Activated naive CD8-positive, alpha-beta T cell treated with anti-CD3 and anti-CD28 coated beads, Interleukin-2, amount 10 ng/mL, durations not matched to agents 7 days and 5 days (primary cell): ENCODE measurements around the gene OSGEP. TPM values are rescaled to one million over a fixed set of nuclear protein-coding genes. Genes with fewer than 3 reads are reported as not detected.

ENCODE experiments used
- ATAC-seq: fragments of 150-1000 bp; cut with Tn5 transposase; one replicate; pipeline ENCODE4 v1.10.0; 2021; ENCODE audit warnings: low read depth, moderate library complexity
- POLR2A ChIA-PET: fragments of 350-600 bp; sonication (Branson Sonifier 250); formaldehyde crosslinking; loops from one replicate; lab custom pipeline; 2021; ENCODE audit warnings: antibody characterized with exemption; lab: Charles Lee
- DNase-seq: peaks from one replicate; pipeline ENCODE4 v3.0.0; 2021
- H3K27ac Mint-ChIP-seq: one replicate; pipeline ENCODE4 v1.8.0; 2022; ENCODE audit warnings: mild to moderate bottlenecking, mixed read lengths
- H3K27me3 Mint-ChIP-seq: one replicate; pipeline ENCODE4 v1.8.0; 2022; ENCODE audit warnings: mild to moderate bottlenecking, moderate library complexity, mixed read lengths
- H3K36me3 Mint-ChIP-seq: one replicate; pipeline ENCODE4 v1.8.0; 2021; ENCODE audit warnings: mild to moderate bottlenecking, mixed read lengths
- H3K4me1 Mint-ChIP-seq: one replicate; pipeline ENCODE4 v1.8.0; 2021; ENCODE audit warnings: mixed read lengths
- H3K4me3 Mint-ChIP-seq: one replicate; pipeline ENCODE4 v1.8.0; 2022; ENCODE audit warnings: mild to moderate bottlenecking, moderate library complexity, mixed read lengths
- H3K9me3 Mint-ChIP-seq: one replicate; pipeline ENCODE4 v1.8.0; 2021; ENCODE audit warnings: mixed read lengths
- total RNA-seq, 2 experiments: library from RNA; stranded (reverse); gene quantifications; one replicate each; pipeline ENCODE4 v1.2.3, GENCODE V29; 2021

OSGEP gene
- total RNA-seq, 2 experiments from 2014 or later, result 63.5 to 65.3 TPM

GRCh38 chr14:20419419-20419818, 35.2 kb downstream of the OSGEP start:
- H3K9me3 Mint-ChIP-seq, result no peaks in the 10 kb centered on the region
- H3K27me3 Mint-ChIP-seq, result no peaks in the 10 kb centered on the region
- no peak overlapping the region for H3K4me3 Mint-ChIP-seq
- POLR2A ChIA-PET, result interaction anchor here (0.7 kb wide), 1 partner anchor 186 kb away, joined by 3 read pairs; no protein-coding TSS in a partner anchor
- peaks cover 12% of the 10 kb centered on the region for H3K4me1 Mint-ChIP-seq
- ATAC-seq (no peak), DNase-seq (no peak)
- H3K27ac Mint-ChIP-seq, result no peak overlapping the region
- H3K36me3 Mint-ChIP-seq, result no peaks in the 10 kb centered on the region

DNA sequence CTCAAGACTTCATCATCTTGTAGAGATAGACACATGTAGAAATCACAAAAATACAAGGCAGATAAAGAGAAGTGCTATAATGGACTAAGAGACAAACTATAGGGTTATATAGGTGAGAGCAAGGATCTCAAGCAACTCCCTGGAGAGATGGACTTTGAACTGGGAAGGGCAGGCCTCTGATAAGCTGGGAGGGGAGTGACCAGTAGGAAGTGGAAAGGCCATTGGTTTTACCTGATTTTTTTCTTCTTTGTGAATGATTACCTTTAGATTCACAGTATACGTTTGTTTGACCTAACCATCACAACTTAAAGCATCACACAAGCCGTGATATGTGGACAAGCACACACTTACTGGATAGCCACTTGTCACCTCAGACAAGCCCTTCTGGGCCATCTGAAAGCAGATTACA, 36.1 kb downstream of the OSGEP start:
- H3K27me3 Mint-ChIP-seq, result no peaks in the 10 kb centered on the region
- POLR2A ChIA-PET, result interaction anchor here (0.9 kb wide), 1 partner anchor 37 kb away, joined by 3 read pairs; the partner anchor contains the start of genes APEX1 and OSGEP

GRCh38 chr14:20417250-20418186, 37.1 kb downstream of the OSGEP start:
- POLR2A ChIA-PET, result interaction anchor here (0.7 to 1.2 kb wide), 3 partner anchors 11 to 782 kb away, joined by 3 to 10 read pairs (median 3); partner anchors contain the start of genes APEX1 and OSGEP
- H3K4me3 Mint-ChIP-seq, result no peak overlapping the region
- DNase-seq, result no peak

More for the DNA sequence above, 36.1 kb downstream of the OSGEP start:
- no peak overlapping the region for H3K27ac Mint-ChIP-seq
- peaks cover 18% of the 10 kb centered on the region for H3K4me1 Mint-ChIP-seq
- no peak overlapping the region for H3K4me3 Mint-ChIP-seq
- H3K9me3 Mint-ChIP-seq, result no peaks in the 10 kb centered on the region
- DNase-seq (no peak), ATAC-seq (no peak)
- H3K36me3 Mint-ChIP-seq, result no peaks in the 10 kb centered on the region

DNA sequence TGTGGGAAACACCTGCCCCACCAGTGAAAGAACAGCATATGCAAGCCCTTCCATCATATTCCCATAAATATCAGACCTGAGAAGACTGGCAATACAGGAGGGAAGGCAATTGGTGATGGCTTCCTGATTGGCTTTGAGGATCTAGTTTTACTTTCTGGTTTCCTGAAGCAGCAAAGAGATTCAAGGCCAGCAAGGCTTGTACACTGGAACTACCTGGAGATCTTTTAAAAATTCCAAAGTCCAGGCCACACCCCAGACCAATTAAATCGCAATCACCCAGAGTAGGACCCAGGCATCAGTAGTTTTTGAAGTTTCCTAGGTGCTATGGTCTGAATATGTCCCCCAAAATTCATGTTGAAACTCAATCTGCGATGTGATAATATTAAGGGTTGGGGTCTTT, 38.4 kb downstream of the OSGEP start:
- peak overlapping the region; percentile 51 for H3K4me3 Mint-ChIP-seq

More at GRCh38 chr14:20417250-20418186, 37.1 kb downstream of the OSGEP start:
- Mint-ChIP-seq H3K27me3 (no peaks in the 10 kb centered on the region), H3K27ac (no peak overlapping the region), H3K4me1 (peaks cover 18% of the 10 kb centered on the region), H3K9me3 (no peaks in the 10 kb centered on the region), H3K36me3 (no peaks in the 10 kb centered on the region)
- no peak for ATAC-seq

DNA sequence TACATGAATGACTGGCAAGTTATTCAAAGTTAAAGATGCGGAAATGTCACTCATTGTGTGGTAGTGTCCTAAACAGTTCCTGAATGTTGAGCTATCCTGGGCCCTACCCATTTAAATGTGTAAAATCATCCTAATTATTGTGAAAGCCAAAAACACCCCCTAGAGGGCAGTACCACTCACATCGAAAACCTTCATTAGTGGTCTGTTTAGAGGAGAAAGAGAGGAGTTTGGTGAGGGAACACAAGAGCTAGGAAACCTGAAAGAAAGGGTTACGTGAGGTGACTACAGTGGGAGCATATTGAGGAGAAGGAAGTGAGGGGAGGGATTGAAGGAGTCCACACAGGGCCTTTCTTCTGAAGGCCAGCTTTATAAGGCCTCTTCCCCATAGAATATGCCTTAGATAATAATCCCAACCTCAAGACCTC, 38.8 kb downstream of the OSGEP start:
- ATAC-seq, result peak; percentile 40
- peaks cover 4% of the 10 kb centered on the region for H3K36me3 Mint-ChIP-seq

More for the DNA sequence above, 38.4 kb downstream of the OSGEP start:
- no peak for DNase-seq
- no peaks in the 10 kb centered on the region for H3K27me3 Mint-ChIP-seq
- H3K9me3 Mint-ChIP-seq, result no peaks in the 10 kb centered on the region
- H3K36me3 Mint-ChIP-seq, result peaks cover 1% of the 10 kb centered on the region
- peak overlapping the region; percentile 87 for H3K27ac Mint-ChIP-seq
- peaks cover 27% of the 10 kb centered on the region for H3K4me1 Mint-ChIP-seq
- POLR2A ChIA-PET, result interaction anchor here (0.7 to 3.8 kb wide), 8 partner anchors 10 to 73 kb away, joined by 3 to 31 read pairs (median 4); partner anchors contain the start of genes APEX1, OSGEP, PARP2 and PNP
- no peak for ATAC-seq

GRCh38 chr14:20413744-20414082, 40.9 kb downstream of the OSGEP start:
- peak overlapping the region; percentile 99 for H3K27ac Mint-ChIP-seq
- H3K4me1 Mint-ChIP-seq, result peaks cover 39% of the 10 kb centered on the region
- H3K36me3 Mint-ChIP-seq, result peaks cover 6% of the 10 kb centered on the region
- POLR2A ChIA-PET, result interaction anchor here (0.9 to 3.8 kb wide), 8 partner anchors 15 to 217 kb away, joined by 3 to 31 read pairs (median 7); partner anchors contain the start of genes APEX1, OSGEP, PARP2 and PIP4P1
- DNase-seq (no peak), ATAC-seq (peak; percentile 59)
- H3K9me3 Mint-ChIP-seq, result no peaks in the 10 kb centered on the region
- peak overlapping the region; percentile 99 for H3K4me3 Mint-ChIP-seq
- H3K27me3 Mint-ChIP-seq, result no peaks in the 10 kb centered on the region

More for the DNA sequence above, 38.8 kb downstream of the OSGEP start:
- no peak for DNase-seq
- H3K4me1 Mint-ChIP-seq, result peaks cover 32% of the 10 kb centered on the region
- H3K4me3 Mint-ChIP-seq, result peak overlapping the region; percentile 51
- POLR2A ChIA-PET, result interaction anchor here (0.7 to 3.8 kb wide), 11 partner anchors 10 to 74 kb away, joined by 3 to 31 read pairs (median 4); partner anchors contain the start of genes APEX1, OSGEP, PARP2 and PNP
- H3K27me3 Mint-ChIP-seq, result no peaks in the 10 kb centered on the region
- H3K9me3 Mint-ChIP-seq, result no peaks in the 10 kb centered on the region
- H3K27ac Mint-ChIP-seq, result peak overlapping the region; percentile 87

DNA sequence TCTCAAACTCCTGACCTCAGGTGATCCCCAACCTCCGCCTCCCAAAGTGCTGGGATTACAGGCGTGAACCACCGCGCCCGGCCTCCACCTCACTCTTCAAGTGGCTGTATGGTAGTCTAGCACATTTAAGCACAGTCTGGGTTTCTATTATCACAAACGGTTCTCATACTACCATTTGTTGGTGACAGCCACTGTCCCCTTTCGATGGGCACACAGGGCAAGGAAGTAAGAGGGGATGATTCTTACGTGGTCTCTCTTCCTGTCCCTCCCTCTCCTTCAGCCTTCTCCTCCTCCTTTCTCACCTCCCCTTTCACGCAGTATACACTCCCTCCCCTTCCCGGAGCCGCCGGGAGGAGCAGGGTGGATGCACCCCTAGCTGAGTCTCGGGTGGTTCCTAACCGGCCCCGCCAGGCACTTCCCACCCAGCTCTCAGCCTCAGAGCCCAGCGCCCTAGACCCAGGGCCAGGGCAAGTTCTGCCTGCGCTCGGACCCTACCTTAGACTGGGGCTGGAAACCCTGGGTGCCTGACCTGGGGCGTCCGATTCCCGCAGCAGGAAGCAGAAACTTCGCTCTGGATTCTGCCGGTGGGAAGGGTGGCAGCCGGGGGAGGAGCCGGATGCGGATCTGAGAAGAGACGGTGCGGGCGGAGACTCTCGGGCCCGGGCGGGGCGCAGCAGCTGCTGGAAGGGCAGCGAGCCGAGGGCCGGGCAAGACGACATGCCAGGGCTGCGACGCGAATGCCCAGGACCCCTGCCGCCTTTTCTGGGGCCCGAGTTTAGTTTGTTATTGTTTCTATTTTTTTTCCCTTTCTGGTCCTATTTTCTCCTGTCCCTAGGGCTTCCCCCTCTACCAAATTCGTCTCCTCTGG, 41.5 kb downstream of the OSGEP start, which contains the start of gene TEP1:
TEP1 (minus strand) TSS at position 626 of the 868 bp plus-strand sequence. CDS start 5,062 bp downstream, outside the sequence.
- POLR2A ChIA-PET, result interaction anchor here (0.6 to 3.8 kb wide), 10 partner anchors 16 to 218 kb away, joined by 3 to 31 read pairs (median 4); partner anchors contain the start of genes APEX1, OSGEP, PARP2 and PIP4P1
- Mint-ChIP-seq H3K36me3 (peaks cover 7% of the 10 kb centered on the region), H3K9me3 (no peaks in the 10 kb centered on the region), H3K27ac (peak within 1 kb of the TSS; percentile 99), H3K27me3 (no peaks in the 10 kb centered on the region), H3K4me3 (peak within 1 kb of the TSS; percentile 99), H3K4me1 (peaks cover 38% of the 10 kb centered on the region)
- ATAC-seq, result peak; percentile 88
- DNase-seq, result peak; percentile 82

DNA sequence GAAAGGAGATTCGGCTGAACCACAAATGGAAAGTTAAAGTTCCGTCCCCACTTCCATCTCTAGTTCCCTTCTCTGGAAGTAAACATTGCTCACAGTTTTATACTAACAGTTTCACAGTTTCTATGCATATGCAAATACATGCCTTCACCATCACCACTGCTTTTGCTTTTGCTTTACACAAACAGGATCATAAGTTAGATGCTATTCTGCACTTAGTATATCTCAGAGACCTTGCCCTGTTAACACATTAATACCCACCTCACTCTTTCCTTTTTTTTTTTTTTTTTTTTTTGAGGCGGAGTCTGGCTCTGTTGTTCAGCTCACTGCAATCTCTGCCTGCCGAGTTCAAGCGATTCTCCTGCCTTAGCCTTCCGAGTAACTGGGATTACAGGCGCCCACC, 42.2 kb downstream of the OSGEP start:
- Mint-ChIP-seq H3K36me3 (peaks cover 11% of the 10 kb centered on the region), H3K4me1 (peaks cover 38% of the 10 kb centered on the region), H3K27me3 (no peaks in the 10 kb centered on the region), H3K9me3 (no peaks in the 10 kb centered on the region), H3K4me3 (peak overlapping the region; percentile 99), H3K27ac (peak overlapping the region; percentile 99)
- DNase-seq (no peak), ATAC-seq (peak; percentile 12)
- POLR2A ChIA-PET, result interaction anchor here (0.6 to 3.8 kb wide), 7 partner anchors 39 to 71 kb away, joined by 4 to 31 read pairs (median 9); partner anchors contain the start of genes APEX1, OSGEP, PARP2 and PIP4P1

- POLR2A ChIA-PET, result no interaction called here
- Mint-ChIP-seq H3K27ac (no peak overlapping the region), H3K4me1 (peaks cover 33% of the 10 kb centered on the region), H3K36me3 (peaks cover 31% of the 10 kb centered on the region), H3K27me3 (no peaks in the 10 kb centered on the region), H3K4me3 (no peak overlapping the region), H3K9me3 (no peaks in the 10 kb centered on the region)
- DNase-seq (no peak), ATAC-seq (no peak)
These were observed 45.4 kb downstream of the OSGEP start for GRCh38 chr14:20409226-20409625.

- Mint-ChIP-seq H3K4me3 (no peak overlapping the region), H3K27ac (no peak overlapping the region), H3K36me3 (peaks cover 50% of the 10 kb centered on the region), H3K27me3 (no peaks in the 10 kb centered on the region), H3K4me1 (peaks cover 19% of the 10 kb centered on the region), H3K9me3 (no peaks in the 10 kb centered on the region)
- ATAC-seq (no peak), DNase-seq (no peak)
- POLR2A ChIA-PET, result interaction anchor here (1.8 kb wide), 1 partner anchor 61 kb away, joined by 6 read pairs; the partner anchor contains the start of gene PARP2
These were observed 51.1 kb downstream of the OSGEP start for GRCh38 chr14:20403521-20403920.

DNA sequence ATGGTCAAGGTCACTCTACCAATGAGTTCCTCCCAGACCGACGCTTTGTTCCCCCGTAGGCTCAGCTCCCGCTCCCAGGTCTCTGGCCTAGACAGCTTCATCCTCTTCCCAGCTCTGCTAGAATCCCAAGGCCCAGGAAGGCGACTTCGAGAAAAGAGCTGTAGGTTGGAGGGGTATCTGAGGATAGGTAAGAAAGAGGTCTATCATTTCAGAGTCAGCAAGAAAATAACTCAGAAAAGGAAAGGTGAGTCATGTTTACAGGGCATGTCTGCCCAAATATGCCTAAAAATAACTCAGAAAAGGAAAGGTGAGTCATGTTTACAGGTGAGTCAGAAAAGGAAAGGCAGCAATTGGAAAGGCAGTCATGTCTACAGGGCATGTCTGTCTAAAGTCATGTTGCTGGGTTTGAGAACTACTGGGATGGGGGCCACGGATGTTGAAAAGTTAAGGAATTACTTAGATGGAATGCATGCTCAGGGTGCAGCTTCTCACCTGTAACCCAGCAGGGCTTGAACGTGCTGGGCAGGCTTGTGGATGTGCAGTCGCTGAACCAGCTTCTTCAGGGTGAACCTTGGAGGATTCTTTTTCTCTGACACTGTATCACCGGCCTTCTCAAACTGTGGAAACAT, 53.5 kb downstream of the OSGEP start:
- no peaks in the 10 kb centered on the region for H3K27me3 Mint-ChIP-seq
- peak overlapping the region; percentile 42 for H3K27ac Mint-ChIP-seq
- H3K4me1 Mint-ChIP-seq, result peaks cover 17% of the 10 kb centered on the region
- H3K36me3 Mint-ChIP-seq, result peaks cover 42% of the 10 kb centered on the region
- H3K9me3 Mint-ChIP-seq, result no peaks in the 10 kb centered on the region
- POLR2A ChIA-PET, result no interaction called here
- no peak overlapping the region for H3K4me3 Mint-ChIP-seq
- ATAC-seq (peak; percentile 54), DNase-seq (no peak)

GRCh38 chr14:20400589-20400964, 54.0 kb downstream of the OSGEP start:
- POLR2A ChIA-PET, result no interaction called here
- peak overlapping the region; percentile 42 for H3K27ac Mint-ChIP-seq
- no peaks in the 10 kb centered on the region for H3K9me3 Mint-ChIP-seq
- H3K36me3 Mint-ChIP-seq, result peaks cover 42% of the 10 kb centered on the region
- no peak for ATAC-seq
- DNase-seq, result no peak
- peaks cover 16% of the 10 kb centered on the region for H3K4me1 Mint-ChIP-seq
- no peak overlapping the region for H3K4me3 Mint-ChIP-seq
- no peaks in the 10 kb centered on the region for H3K27me3 Mint-ChIP-seq
